ENCODE data around the gene CADM3. TPM values are rescaled to one million over a fixed set of nuclear protein-coding genes. Genes with fewer than 3 reads are reported as not detected.

The CADM3 gene
- total RNA-seq, 2 donors from 2014 or later = 4.0 to 12.5 TPM

- TF ChIP-seq CTCF (IDR thresholded peaks at IDR 0.05) = no peak
- DNase-seq (ENCODE audit: low spot score) = no peak
- Histone ChIP-seq H3K27me3 (no peaks in the 10 kb centered on the region), H3K4me1 (no peaks in the 10 kb centered on the region), H3K27ac (no peak overlapping the region), H3K9me3 (no peaks in the 10 kb centered on the region), H3K36me3 (no peaks in the 10 kb centered on the region), H3K4me3 (no peak overlapping the region)
These were observed 58.0 kb downstream of the CADM3 start for GRCh38 chr1:159229260-159229885.

GRCh38 chr1:159229896-159230295 lies 58.5 kb downstream of the CADM3 start:
- H3K4me1 ChIP-seq = no peaks in the 10 kb centered on the region
- no peak for TF ChIP-seq CTCF (IDR thresholded peaks at IDR 0.05)

GRCh38 chr1:159239551-159240220 lies 68.3 kb downstream of the CADM3 start:
- Histone ChIP-seq H3K27ac (no peak overlapping the region), H3K27me3 (no peaks in the 10 kb centered on the region), H3K4me1 (no peaks in the 10 kb centered on the region), H3K36me3 (no peaks in the 10 kb centered on the region), H3K4me3 (no peak overlapping the region), H3K9me3 (peaks cover 0 to 9% of the 10 kb centered on the region in 2 donors)
- no peak for TF ChIP-seq CTCF (IDR thresholded peaks at IDR 0.05)
- DNase-seq (ENCODE audit: low spot score) = no peak

More at GRCh38 chr1:159229896-159230295, 58.5 kb downstream of the CADM3 start:
- Histone ChIP-seq H3K4me3 (no peak overlapping the region), H3K9me3 (no peaks in the 10 kb centered on the region), H3K27ac (no peak overlapping the region), H3K27me3 (no peaks in the 10 kb centered on the region), H3K36me3 (no peaks in the 10 kb centered on the region)
- no peak for DNase-seq (ENCODE audit: low spot score)

GRCh38 chr1:159247266-159247665 lies 75.9 kb downstream of the CADM3 start:
- no peaks in the 10 kb centered on the region for H3K27me3 ChIP-seq
- TF ChIP-seq CTCF (IDR thresholded peaks at IDR 0.05) = no peak
- no peaks in the 10 kb centered on the region for H3K4me1 ChIP-seq
- no peak for DNase-seq (ENCODE audit: low spot score)
- H3K9me3 ChIP-seq = peaks cover 0 to 17% of the 10 kb centered on the region in 2 donors
- H3K27ac ChIP-seq = no peak overlapping the region
- H3K36me3 ChIP-seq = no peaks in the 10 kb centered on the region
- no peak overlapping the region for H3K4me3 ChIP-seq

- no peak for TF ChIP-seq CTCF (IDR thresholded peaks at IDR 0.05)
- H3K36me3 ChIP-seq = no peaks in the 10 kb centered on the region
- no peak for DNase-seq (ENCODE audit: low spot score)
- no peaks in the 10 kb centered on the region for H3K4me1 ChIP-seq
- no peak overlapping the region for H3K27ac ChIP-seq
- H3K27me3 ChIP-seq = no peaks in the 10 kb centered on the region
- H3K4me3 ChIP-seq = no peak overlapping the region
- H3K9me3 ChIP-seq = peaks cover 0 to 11% of the 10 kb centered on the region in 2 donors
These were observed 76.9 kb downstream of the CADM3 start for GRCh38 chr1:159248311-159248710.

Measured in right atrium auricular region (tissue), 2 donors.